Mesodermal cell (in vitro differentiated cells): ENCODE measurements around the gene PDIA3.

Source experiments
- H3K27ac ChIP-seq: 2 replicates; pipeline ENCODE4 v1.7.0; 2013; ENCODE audit warnings: mild to moderate bottlenecking, low read depth, low read length, moderate library complexity; ENCODE audit not compliant: severe bottlenecking
- H3K36me3 ChIP-seq: 2 replicates; pipeline ENCODE4 v1.7.1; 2013; ENCODE audit warnings: mild to moderate bottlenecking, low read length, moderate library complexity; ENCODE audit not compliant: control insufficient read depth, insufficient read depth
- H3K4me1 ChIP-seq: one replicate; pipeline ENCODE4 v1.7.1; 2013; ENCODE audit warnings: mild to moderate bottlenecking, low read length; ENCODE audit not compliant: insufficient read depth, control insufficient read depth, poor library complexity, severe bottlenecking
- H3K4me3 ChIP-seq: 2 replicates; pipeline ENCODE4 v1.7.0; 2013; ENCODE audit warnings: low read length, control low read depth, mild to moderate bottlenecking; ENCODE audit not compliant: insufficient read depth, poor library complexity, severe bottlenecking; ENCODE audit errors: extremely low read depth
- H3K9me3 ChIP-seq: 2 replicates; pipeline ENCODE4 v1.7.1; 2013; ENCODE audit warnings: mild to moderate bottlenecking, low read length, moderate library complexity; ENCODE audit not compliant: control insufficient read depth
- WGBS, 2 experiments: methylation state at CpG; one replicate each; pipeline ENCODE4 v1.1.5; 2013; ENCODE audit warnings: missing lambda C conversion rate in 2 of 2; ENCODE audit not compliant: insufficient coverage in 2 of 2; 5-methylcytosine and 5-hydroxymethylcytosine counted together

Gene PDIA3

GRCh38 chr15:43749690-43750345 lies 3.6 kb downstream of the PDIA3 start:
- H3K27ac ChIP-seq = no peak overlapping the region
- H3K4me1 ChIP-seq = peaks cover 5% of the 10 kb centered on the region
- H3K4me3 ChIP-seq = no peak overlapping the region
- peaks cover 56% of the 10 kb centered on the region for H3K36me3 ChIP-seq
- no peaks in the 10 kb centered on the region for H3K9me3 ChIP-seq
- WGBS, 2 experiments = 91 to 98% methylated on average over 6 to 10 of the region's 12 CpGs

- Histone ChIP-seq H3K4me1 (peaks cover 5% of the 10 kb centered on the region), H3K9me3 (no peaks in the 10 kb centered on the region), H3K36me3 (peaks cover 75% of the 10 kb centered on the region), H3K27ac (no peak overlapping the region), H3K4me3 (no peak overlapping the region)
- 94 to 98% methylated on average over 4 of the region's 6 CpGs for WGBS, 2 experiments
Measured at GRCh38 chr15:43751885-43752284, 5.6 kb downstream of the PDIA3 start.

GRCh38 chr15:43762824-43763223 lies 16.6 kb downstream of the PDIA3 start:
- no peak overlapping the region for H3K4me3 ChIP-seq
- no peaks in the 10 kb centered on the region for H3K9me3 ChIP-seq
- WGBS, 2 experiments = 90 to 98% methylated on average over 5 to 6 of the region's 6 CpGs
- H3K4me1 ChIP-seq = no peaks in the 10 kb centered on the region
- H3K27ac ChIP-seq = no peak overlapping the region
- H3K36me3 ChIP-seq = peaks cover 98% of the 10 kb centered on the region

GRCh38 chr15:43763819-43764446 lies 17.7 kb downstream of the PDIA3 start:
- Histone ChIP-seq H3K4me1 (no peaks in the 10 kb centered on the region), H3K27ac (no peak overlapping the region), H3K36me3 (peaks cover 98% of the 10 kb centered on the region), H3K4me3 (no peak overlapping the region), H3K9me3 (no peaks in the 10 kb centered on the region)
- WGBS, 2 experiments = 78 to 100% methylated on average over 1 of the region's 2 CpGs

GRCh38 chr15:43769584-43770228 lies 23.5 kb downstream of the PDIA3 start:
- 67 to 77% methylated on average over 1 to 2 of the region's 5 CpGs for WGBS, 2 experiments
- Histone ChIP-seq H3K4me3 (no peak overlapping the region), H3K36me3 (peaks cover 94% of the 10 kb centered on the region), H3K9me3 (no peaks in the 10 kb centered on the region), H3K4me1 (no peaks in the 10 kb centered on the region), H3K27ac (no peak overlapping the region)

DNA sequence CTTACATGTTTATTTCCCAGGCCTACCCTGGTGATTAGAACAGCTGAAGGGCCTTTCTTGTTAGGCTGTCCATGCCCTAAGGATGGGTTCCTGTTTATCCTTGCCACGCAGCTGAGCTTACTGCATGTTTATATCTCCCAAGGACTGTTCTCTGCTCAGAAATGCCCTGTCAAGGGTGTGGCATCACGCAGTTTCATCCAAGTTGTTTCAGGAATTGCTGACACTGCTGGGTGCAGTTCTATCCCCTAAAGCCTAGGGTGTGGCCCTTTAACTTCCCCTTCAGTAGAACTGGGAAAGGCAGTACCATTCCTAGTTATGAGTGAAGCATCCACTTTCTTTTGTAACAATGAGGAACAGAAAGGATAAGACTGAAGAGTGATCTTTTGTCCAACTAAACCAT lies 25.6 kb downstream of the PDIA3 start:
- Histone ChIP-seq H3K9me3 (no peaks in the 10 kb centered on the region), H3K4me1 (no peaks in the 10 kb centered on the region), H3K36me3 (peaks cover 73% of the 10 kb centered on the region), H3K27ac (no peak overlapping the region), H3K4me3 (no peak overlapping the region)
- 95 to 100% methylated on average over 2 of the region's 2 CpGs for WGBS, 2 experiments

DNA sequence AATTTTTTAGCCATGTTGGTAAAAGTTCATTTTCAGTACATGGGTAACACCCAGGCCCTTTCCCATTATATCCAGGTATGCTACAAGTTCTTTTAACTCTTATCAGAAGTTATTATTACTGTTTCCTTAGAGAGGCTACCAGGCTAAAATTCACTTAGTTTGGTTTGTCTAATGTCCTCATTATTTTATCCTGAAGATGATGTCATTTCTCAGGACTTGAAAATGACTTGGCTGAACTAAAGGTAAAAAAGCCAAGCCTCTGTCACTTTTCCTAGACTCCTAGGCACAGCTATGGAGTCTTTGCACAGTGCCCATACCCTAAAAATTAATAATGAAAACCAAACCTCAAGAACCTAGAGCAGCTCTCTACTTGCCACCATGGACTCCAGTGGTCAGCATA lies 26.4 kb downstream of the PDIA3 start:
- no peak overlapping the region for H3K4me3 ChIP-seq
- H3K27ac ChIP-seq = no peak overlapping the region
- H3K36me3 ChIP-seq = peaks cover 65% of the 10 kb centered on the region
- H3K9me3 ChIP-seq = no peaks in the 10 kb centered on the region
- H3K4me1 ChIP-seq = no peaks in the 10 kb centered on the region

- no peaks in the 10 kb centered on the region for H3K9me3 ChIP-seq
- no peaks in the 10 kb centered on the region for H3K4me1 ChIP-seq
- H3K27ac ChIP-seq = no peak overlapping the region
- no peak overlapping the region for H3K4me3 ChIP-seq
- H3K36me3 ChIP-seq = peaks cover 51% of the 10 kb centered on the region
- WGBS, 2 experiments = 89 to 98% methylated on average over 4 of the region's 4 CpGs
Measured at GRCh38 chr15:43774062-43774461, 27.8 kb downstream of the PDIA3 start.

DNA sequence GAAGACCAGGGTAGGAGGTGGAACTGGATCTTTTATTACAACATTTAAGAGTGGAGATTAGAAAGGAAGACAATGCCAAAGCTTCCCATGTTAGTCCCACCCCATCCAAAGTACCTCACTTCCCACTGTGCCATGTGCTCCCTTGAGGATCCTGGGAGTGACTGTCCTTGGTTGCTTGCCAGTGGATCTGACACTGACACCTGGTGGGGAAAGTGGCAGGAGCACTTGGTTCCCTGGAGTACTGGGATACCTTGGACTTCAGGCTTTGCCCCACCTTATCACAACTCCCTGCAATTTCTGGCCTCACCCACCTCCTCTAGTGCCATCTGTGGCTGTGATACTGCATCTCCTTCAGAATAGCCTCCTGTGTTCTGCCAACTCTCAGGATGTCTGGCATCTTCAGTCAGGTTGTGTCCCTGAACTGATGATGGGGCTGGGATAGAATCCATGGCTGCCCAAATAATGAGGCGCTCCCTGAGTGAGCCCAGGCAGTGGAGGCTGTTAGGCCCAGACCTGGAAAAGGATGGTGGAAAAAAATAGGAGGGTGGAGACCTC lies 29.2 kb downstream of the PDIA3 start:
- WGBS, 2 experiments = no CpG with 5 or more reads among the region's 1 CpG
- no peaks in the 10 kb centered on the region for H3K9me3 ChIP-seq
- H3K4me1 ChIP-seq = no peaks in the 10 kb centered on the region
- H3K4me3 ChIP-seq = no peak overlapping the region
- H3K27ac ChIP-seq = no peak overlapping the region
- peaks cover 38% of the 10 kb centered on the region for H3K36me3 ChIP-seq

GRCh38 chr15:43776101-43776717 lies 30.0 kb downstream of the PDIA3 start:
- H3K4me3 ChIP-seq = peak overlapping the region; percentile 46
- no peak overlapping the region for H3K27ac ChIP-seq

More at GRCh38 chr15:43776101-43776717, 30.0 kb downstream of the PDIA3 start:
- peaks cover 31% of the 10 kb centered on the region for H3K36me3 ChIP-seq
- H3K4me1 ChIP-seq = no peaks in the 10 kb centered on the region
- no peaks in the 10 kb centered on the region for H3K9me3 ChIP-seq
- 7 to 11% methylated on average over 30 of the region's 35 CpGs for WGBS, 2 experiments
